Measurements from ENCODE around the gene LASP1. TPM values are rescaled to one million over a fixed set of nuclear protein-coding genes. Genes with fewer than 3 reads are reported as not detected.

The LASP1 gene
- total RNA-seq, 1 experiment from 2014 or later: 68.1 TPM

DNA sequence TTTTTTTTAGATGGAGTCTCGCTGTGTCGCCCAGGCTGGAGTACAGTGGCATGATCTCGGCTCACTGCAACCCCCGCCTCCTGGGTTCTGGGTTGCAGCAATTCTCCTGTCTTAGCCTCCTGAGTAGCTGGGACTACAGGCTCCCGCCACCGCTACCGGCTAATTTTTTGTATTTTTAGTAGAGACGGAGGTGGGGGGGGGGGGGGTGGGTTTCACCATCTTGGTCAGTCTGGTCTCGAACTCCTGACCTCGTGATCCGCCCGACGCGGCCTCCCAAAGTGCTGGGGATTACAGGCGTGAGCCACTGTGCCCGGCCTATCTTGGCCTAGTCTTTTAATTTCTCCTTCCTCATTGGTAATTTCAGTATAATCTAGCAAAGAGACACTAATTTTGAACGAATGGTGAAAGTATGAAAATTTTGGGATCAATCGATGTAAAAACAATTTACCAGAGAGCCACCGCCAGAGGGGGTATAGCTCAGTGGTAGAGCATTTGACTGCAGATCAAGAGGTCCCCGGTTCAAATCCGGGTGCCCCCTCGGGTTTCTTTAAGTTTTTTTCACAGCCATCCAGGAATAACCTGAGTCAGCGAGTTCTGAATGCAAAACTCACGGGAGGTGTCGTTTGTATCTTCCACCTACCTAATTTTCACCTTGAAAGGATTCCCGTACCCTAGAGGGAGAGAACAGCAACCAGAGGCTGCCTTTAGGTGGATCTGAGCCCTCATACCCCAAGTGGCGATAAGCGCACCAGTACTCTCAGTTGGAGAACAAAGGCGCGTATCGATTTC lies 2.5 kb upstream of the LASP1 start:
- H3K36me3 Mint-ChIP-seq (ENCODE audit: insufficient read depth, unreplicated experiment): peaks cover 37% of the 10 kb centered on the region
- peak overlapping the region; percentile 89 for H3K4me3 Mint-ChIP-seq (ENCODE audit: unreplicated experiment)
- no peak overlapping the region for H3K27ac Mint-ChIP-seq (ENCODE audit: low read depth, unreplicated experiment)
- CTCF ChIA-PET: interaction anchor here (0.6 to 0.7 kb wide), 2 partner anchors 58 to 939 kb away, joined by 3 read pairs; partner anchors contain the start of gene LASP1NB
- H3K27me3 Mint-ChIP-seq (ENCODE audit: insufficient read depth, unreplicated experiment): no peaks in the 10 kb centered on the region
- TF ChIP-seq, protein P1, sequence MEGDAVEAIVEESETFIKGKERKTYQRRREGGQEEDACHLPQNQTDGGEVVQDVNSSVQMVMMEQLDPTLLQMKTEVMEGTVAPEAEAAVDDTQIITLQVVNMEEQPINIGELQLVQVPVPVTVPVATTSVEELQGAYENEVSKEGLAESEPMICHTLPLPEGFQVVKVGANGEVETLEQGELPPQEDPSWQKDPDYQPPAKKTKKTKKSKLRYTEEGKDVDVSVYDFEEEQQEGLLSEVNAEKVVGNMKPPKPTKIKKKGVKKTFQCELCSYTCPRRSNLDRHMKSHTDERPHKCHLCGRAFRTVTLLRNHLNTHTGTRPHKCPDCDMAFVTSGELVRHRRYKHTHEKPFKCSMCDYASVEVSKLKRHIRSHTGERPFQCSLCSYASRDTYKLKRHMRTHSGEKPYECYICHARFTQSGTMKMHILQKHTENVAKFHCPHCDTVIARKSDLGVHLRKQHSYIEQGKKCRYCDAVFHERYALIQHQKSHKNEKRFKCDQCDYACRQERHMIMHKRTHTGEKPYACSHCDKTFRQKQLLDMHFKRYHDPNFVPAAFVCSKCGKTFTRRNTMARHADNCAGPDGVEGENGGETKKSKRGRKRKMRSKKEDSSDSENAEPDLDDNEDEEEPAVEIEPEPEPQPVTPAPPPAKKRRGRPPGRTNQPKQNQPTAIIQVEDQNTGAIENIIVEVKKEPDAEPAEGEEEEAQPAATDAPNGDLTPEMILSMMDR (IDR thresholded peaks at IDR 0.05; ENCODE audit: unreplicated experiment): no peak
- BruUV-seq (replicated peaks): no TSS peak
- H3K9me3 Mint-ChIP-seq (ENCODE audit: unreplicated experiment): no peaks in the 10 kb centered on the region
- intact Hi-C loops (cut with micrococcal nuclease): no loop called here
- peak; percentile 69 for DNase-seq (ENCODE audit: unreplicated experiment)
- POLR2A ChIA-PET: interaction anchor here (0.6 to 13.1 kb wide), 6 partner anchors 18 to 286 kb away, joined by 3 to 246 read pairs (median 3); partner anchors contain the start of gene RPL23
- H3K4me1 Mint-ChIP-seq (ENCODE audit: insufficient read depth, unreplicated experiment): peaks cover 33% of the 10 kb centered on the region

GRCh38 chr17:38867968-38868816 lies 1.7 kb upstream of the LASP1 start:
- Mint-ChIP-seq H3K27me3 (ENCODE audit: insufficient read depth, unreplicated experiment) (no peaks in the 10 kb centered on the region), H3K4me1 (ENCODE audit: insufficient read depth, unreplicated experiment) (peaks cover 35% of the 10 kb centered on the region), H3K9me3 (ENCODE audit: unreplicated experiment) (no peaks in the 10 kb centered on the region), H3K36me3 (ENCODE audit: insufficient read depth, unreplicated experiment) (peaks cover 36% of the 10 kb centered on the region), H3K4me3 (ENCODE audit: unreplicated experiment) (peak overlapping the region; percentile 89), H3K27ac (ENCODE audit: low read depth, unreplicated experiment) (no peak overlapping the region)
- intact Hi-C loops (cut with micrococcal nuclease): no loop called here
- TF ChIP-seq, protein P1 (IDR thresholded peaks at IDR 0.05; ENCODE audit: unreplicated experiment): no peak
- POLR2A ChIA-PET: interaction anchor here (0.6 to 13.1 kb wide), 6 partner anchors 19 to 286 kb away, joined by 3 to 246 read pairs (median 3); partner anchors contain the start of gene RPL23
- CTCF ChIA-PET: interaction anchor here (0.6 to 0.8 kb wide), 3 partner anchors 55 to 204 kb away, joined by 3 to 6 read pairs (median 3); no protein-coding TSS in a partner anchor
- no peak for DNase-seq (ENCODE audit: unreplicated experiment)
- BruUV-seq (replicated peaks): no TSS peak

- BruUV-seq (replicated peaks): no TSS peak
- peak; percentile 87 for DNase-seq (ENCODE audit: unreplicated experiment)
- peaks cover 38% of the 10 kb centered on the region for H3K4me1 Mint-ChIP-seq (ENCODE audit: insufficient read depth, unreplicated experiment)
- TF ChIP-seq, protein P1 (IDR thresholded peaks at IDR 0.05; ENCODE audit: unreplicated experiment): no peak
- POLR2A ChIA-PET: interaction anchor here (0.7 to 13.1 kb wide), 12 partner anchors 9 to 285 kb away, joined by 3 to 246 read pairs (median 4); partner anchors contain the start of genes CWC25, MLLT6, PIP4K2B and PSMB3
- peak overlapping the region; percentile 89 for H3K4me3 Mint-ChIP-seq (ENCODE audit: unreplicated experiment)
- H3K27ac Mint-ChIP-seq (ENCODE audit: low read depth, unreplicated experiment): peak overlapping the region; percentile 80
- H3K36me3 Mint-ChIP-seq (ENCODE audit: insufficient read depth, unreplicated experiment): peaks cover 31% of the 10 kb centered on the region
- CTCF ChIA-PET: interaction anchor here (0.7 to 0.8 kb wide), 2 partner anchors 54 to 115 kb away, joined by 3 to 6 read pairs; no protein-coding TSS in a partner anchor
- intact Hi-C loops (cut with micrococcal nuclease): loop anchor here (1.0 kb wide), 1 partner anchor 16 kb away; the partner anchor contains the start of gene RPL23
- H3K27me3 Mint-ChIP-seq (ENCODE audit: insufficient read depth, unreplicated experiment): no peaks in the 10 kb centered on the region
- H3K9me3 Mint-ChIP-seq (ENCODE audit: unreplicated experiment): no peaks in the 10 kb centered on the region
Measured at GRCh38 chr17:38868817-38869525, 887 bp upstream of the LASP1 start.

All from MCF 10A (cell line).